Neural cell (in vitro differentiated cells): ENCODE measurements around the gene SND1.

Experiments used
- CTCF ChIP-seq: fragments of 450-650 bp; IDR thresholded peaks from 2 replicates; pipeline ENCODE4 v1.5.1; 2014; ENCODE audit warnings: antibody characterized with exemption, mild to moderate bottlenecking, moderate library complexity; ENCODE audit not compliant: poor library complexity, severe bottlenecking
- RAD21 ChIP-seq: fragments of 450-650 bp; conservative IDR thresholded peaks from 2 replicates; pipeline ENCODE4 v1.6.1; 2014; ENCODE audit warnings: antibody characterized with exemption, mild to moderate bottlenecking, moderate library complexity

DNA sequence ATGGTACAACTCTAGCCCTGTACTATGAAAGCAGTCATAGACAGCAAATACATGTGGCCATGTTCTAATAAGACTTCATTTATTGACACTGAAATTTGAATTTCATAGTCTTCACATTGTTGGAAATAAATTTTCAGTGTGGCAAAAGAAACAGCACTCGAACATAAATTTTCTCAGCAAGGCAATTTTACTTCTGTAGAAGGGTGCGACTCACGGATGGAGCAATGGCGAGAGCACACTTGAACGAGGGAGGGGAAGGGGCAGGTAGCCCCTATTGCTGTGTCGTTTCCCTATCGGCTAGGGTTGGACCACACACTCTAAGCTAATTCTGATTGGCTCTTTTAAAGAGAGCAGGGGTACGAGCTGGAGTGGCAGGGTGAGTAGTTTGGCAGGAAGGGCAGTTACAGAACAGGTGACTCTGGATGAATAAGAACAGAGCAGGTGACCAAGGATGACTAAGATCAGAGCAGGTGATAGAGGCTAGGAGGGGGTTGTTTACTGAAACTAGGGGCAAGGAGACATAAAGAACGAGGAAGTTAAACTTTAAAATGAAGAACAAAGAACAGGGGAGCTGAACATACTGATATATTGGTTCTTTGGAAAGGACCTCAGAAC is 327.2 kb downstream of the SND1 start:
- TF ChIP-seq CTCF (no peak), RAD21 (no peak)
